Stimulated activated CD4-positive, alpha-beta T cell treated with anti-CD3 and anti-CD28 coated beads, Interleukin-1b, Interleukin-23, amount 100 ng/mL, for 48 hours (primary cell): ENCODE data around the gene LDLR.
"Not testable (repeated sequence)": the region's sequence is repeated elsewhere in the genome, so short reads cannot be mapped to it uniquely, and the experiment has no call there.

Source experiments
- DNase-seq: peaks from one replicate; pipeline ENCODE4 v3.0.0-alpha.2; 2020

Gene LDLR

DNA sequence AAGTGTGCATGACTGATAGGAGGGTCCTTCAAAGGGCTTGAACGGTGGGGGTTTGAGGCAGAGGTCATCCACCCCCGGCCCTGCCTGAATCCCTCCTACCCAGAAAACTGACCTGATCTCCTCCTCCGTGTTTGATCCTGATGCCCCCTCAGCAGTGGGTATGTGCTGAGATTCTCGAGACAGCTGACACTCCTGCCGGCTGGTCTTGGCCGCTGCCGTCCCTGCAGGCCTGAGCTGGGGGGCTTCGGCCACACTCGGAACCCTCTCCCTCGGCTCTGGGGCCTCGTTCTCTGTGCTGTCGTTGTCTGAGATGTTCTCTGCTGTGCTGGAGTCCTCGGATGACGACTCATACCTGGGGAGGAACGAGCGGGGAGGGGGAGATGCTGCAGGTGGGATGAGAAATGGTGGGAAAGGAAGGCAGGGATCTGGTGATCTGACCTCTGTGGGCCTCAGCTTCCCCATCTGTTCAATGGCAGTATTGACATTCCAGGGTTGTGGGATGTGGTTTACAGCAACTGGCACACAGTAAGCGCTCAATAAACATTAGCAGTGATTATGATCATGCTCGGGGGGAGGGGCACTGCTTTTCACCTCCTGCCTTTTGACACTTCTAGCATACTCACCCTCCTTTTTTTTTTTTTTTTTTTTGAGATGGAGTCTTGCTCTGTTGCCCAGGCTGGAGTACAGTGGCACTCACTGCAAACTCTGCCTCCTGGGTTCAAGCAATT, 87.4 kb downstream of the LDLR start:
- DNase-seq = no peak

DNA sequence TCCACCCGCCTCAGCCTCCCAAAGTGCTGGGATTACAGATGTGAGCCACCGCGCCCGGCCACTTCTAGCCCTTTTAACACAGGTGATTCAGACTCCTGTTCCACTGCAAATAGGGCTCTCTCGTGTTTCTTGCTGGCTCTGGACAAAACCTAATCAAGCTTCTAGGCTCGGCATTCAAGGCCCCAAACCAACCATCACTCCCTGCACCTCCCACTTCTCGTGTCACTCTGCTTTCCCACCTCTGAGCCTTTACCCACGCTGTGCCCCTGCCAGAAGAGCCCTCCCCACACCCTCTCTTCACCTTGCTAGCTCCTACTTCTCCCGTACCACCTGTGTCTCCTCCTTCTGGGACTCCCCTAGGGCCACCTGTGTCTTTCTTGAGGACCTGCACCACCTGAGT, 88.3 kb downstream of the LDLR start:
- DNase-seq = no peak

DNA sequence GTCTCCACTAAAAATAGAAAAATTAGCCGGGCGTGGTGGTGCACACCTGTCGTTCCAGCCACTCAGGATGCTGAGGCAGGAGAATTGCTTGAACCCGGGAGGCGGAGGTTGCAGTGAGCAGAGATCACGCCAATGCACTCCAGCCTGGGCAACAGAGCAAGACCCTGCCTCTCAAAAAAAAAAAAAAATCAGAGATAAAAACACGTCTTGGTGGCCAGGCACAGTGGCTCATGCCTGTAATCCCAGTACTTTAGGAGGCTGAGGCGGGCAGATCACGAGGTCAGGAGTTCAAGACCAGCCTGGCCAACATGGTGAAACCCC, 89.8 kb downstream of the LDLR start:
- not testable (repeated sequence) for DNase-seq

DNA sequence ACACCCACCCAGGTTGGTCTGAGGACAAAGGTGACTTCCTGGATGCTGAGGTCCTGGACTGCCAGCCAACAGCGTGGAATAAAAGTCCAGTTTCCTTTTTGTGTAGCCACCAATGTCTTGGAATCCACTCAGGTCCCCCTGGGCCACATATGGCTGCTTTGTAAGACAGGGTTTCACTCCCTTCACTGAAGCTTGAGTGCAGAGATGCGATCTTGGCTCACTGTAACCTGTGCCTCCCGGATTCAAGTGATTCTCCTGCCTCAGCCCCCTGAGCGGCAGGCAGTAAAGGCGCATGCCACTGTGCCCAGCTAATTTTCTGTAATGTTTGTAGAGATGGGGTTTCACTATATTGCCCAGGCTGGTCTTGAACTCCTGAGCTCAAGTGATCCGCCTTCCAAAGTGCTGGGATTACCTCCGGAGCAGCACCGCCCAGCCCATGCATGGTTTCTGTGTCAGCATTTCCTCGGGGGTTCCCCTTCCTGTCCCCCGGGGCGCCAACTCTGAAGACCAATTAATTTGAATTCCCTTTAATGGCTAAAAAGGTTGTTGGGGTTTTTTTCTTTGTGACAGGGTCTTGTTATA, 90.5 kb downstream of the LDLR start:
- no peak for DNase-seq

DNA sequence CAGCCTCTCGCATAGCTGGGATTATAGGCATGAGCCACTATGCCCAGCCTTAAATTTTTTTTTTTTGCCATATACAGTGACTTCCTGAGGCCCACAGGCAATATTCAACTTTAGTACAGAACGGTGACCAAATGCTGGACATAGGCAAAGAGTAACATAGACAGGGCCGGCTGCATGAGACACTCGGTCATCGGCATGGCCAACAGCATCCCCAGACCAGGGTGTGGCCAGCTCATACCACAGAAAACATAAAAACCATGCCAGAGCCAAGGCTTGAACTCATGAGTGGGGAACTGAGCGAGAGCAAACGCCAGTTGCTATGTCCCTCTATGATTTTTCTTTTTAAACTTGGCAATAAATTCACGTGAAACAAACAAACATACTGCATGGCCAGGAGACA, 91.1 kb downstream of the LDLR start:
- no peak for DNase-seq

DNA sequence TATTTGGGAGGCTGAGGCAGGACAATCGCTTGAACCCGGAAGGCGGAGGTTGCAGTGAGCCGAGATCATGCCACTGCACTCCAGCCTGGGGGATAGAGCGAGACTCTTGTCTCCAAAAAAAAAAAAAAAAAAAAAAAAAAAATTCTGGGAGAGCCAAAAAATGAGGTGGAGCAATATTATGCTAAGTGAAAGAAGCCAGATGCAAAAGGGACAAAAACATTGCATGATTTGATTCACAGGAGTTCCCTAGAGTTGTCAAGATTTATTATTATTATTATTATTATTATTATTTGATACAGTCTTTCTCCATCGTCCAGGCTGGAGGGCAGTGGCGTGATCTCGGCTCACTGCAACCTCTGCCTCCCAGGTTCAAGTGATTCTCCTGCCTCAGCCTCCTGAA, 91.7 kb downstream of the LDLR start:
- not testable (repeated sequence) for DNase-seq

DNA sequence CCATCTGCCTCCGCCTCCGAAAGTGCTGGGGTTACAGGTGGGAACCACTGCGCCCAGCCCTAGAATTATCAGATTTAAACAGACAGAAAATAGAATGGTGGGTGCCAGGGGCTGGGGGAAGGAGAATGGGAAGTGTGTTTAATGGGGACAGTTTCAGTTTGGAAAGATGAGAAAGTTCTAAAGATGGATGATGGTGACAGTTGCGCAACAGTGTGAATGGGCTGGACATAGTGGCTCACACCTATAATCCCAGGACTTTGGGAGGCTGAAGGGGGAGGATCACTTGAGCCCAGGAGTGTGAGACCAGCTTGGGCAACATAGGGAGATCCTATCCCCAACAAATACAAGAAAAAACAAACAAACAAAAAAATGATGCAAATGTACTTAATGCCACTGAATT, 92.2 kb downstream of the LDLR start:
- DNase-seq = no peak
